Subcutaneous abdominal adipose tissue (tissue), 5 donors: ENCODE measurements around the gene DYNLT2.

Experiments
- H3K27ac ChIP-seq: one replicate; pipeline ENCODE4 v1.7.0; 2013; ENCODE audit warnings: low read depth, mild to moderate bottlenecking, inconsistent platforms, low read length, moderate library complexity
- H3K27me3 ChIP-seq, 5 donors: one replicate each; pipeline ENCODE4 v1.7.0; 2013; ENCODE audit warnings: low read length in 5 of 5, inconsistent platforms in 1 of 5; ENCODE audit not compliant: control insufficient read depth in 5 of 5, insufficient read depth in 4 of 5
- H3K36me3 ChIP-seq, 5 donors: one replicate each; pipeline ENCODE4 v1.7.0; 2013; ENCODE audit warnings: low read length in 5 of 5; ENCODE audit not compliant: control insufficient read depth in 5 of 5, insufficient read depth in 5 of 5
- H3K4me1 ChIP-seq, 5 donors: one replicate each; pipeline ENCODE4 v1.7.0; 2013; ENCODE audit warnings: low read length in 5 of 5, mild to moderate bottlenecking in 3 of 5, moderate library complexity in 1 of 5; ENCODE audit not compliant: control insufficient read depth in 5 of 5, insufficient read depth in 5 of 5
- H3K4me3 ChIP-seq, 5 donors: one replicate each; pipeline ENCODE4 v1.7.0; 2013; ENCODE audit warnings: low read length in 5 of 5, low read depth in 1 of 5
- H3K9ac ChIP-seq, 5 donors: one replicate each; pipeline ENCODE4 v1.7.0; 2013; ENCODE audit warnings: low read length in 5 of 5, mild to moderate bottlenecking in 4 of 5, moderate library complexity in 3 of 5
- H3K9me3 ChIP-seq, 5 donors: one replicate each; pipeline ENCODE4 v1.7.0; 2013; ENCODE audit warnings: low read length in 5 of 5; ENCODE audit not compliant: control insufficient read depth in 5 of 5
- donor health status: healthy.
- donor health status: healthy.
- donor health status: healthy.
- donor health status: healthy.
- donor health status: healthy.

The DYNLT2 gene

GRCh38 chr6:169792306-169793015 is 41.1 kb upstream of the DYNLT2 start:
- H3K9me3 ChIP-seq = no peaks in the 10 kb centered on the region
- H3K4me1 ChIP-seq = peaks cover 3 to 26% (median 17%) of the 10 kb centered on the region in 5 donors
- peaks cover 0 to 11% (median 2%) of the 10 kb centered on the region in 5 donors for H3K27me3 ChIP-seq
- H3K36me3 ChIP-seq = no peaks in the 10 kb centered on the region
- H3K4me3 ChIP-seq = no peak overlapping the region
- H3K27ac ChIP-seq = no peak overlapping the region
- no peak overlapping the region for H3K9ac ChIP-seq

DNA sequence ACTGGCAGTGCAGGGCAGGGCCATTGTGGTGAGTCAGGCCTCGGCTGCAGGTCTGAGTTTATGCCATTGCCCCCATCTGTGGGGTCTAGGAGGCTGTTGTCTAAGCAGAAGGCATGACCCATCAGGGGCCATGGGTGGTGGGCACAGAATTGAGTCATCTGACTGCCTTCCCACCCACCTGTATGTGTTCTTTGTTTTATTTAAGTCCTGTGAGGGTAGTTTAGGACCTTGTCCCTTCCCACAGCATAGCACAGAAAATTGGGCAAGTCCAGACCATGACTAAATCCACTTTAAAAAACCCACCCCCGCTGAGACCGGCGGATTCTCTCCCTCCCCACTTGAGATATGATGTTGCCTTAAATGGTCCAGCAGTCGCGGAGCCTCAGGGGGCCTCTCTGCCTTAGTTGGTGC is 40.4 kb upstream of the DYNLT2 start:
- Histone ChIP-seq H3K9me3 (no peaks in the 10 kb centered on the region), H3K4me3 (no peak overlapping the region), H3K9ac (no peak overlapping the region), H3K27me3 (peaks cover 0 to 11% (median 2%) of the 10 kb centered on the region in 5 donors), H3K27ac (no peak overlapping the region), H3K4me1 (peaks cover 3 to 26% (median 17%) of the 10 kb centered on the region in 5 donors), H3K36me3 (no peaks in the 10 kb centered on the region)

DNA sequence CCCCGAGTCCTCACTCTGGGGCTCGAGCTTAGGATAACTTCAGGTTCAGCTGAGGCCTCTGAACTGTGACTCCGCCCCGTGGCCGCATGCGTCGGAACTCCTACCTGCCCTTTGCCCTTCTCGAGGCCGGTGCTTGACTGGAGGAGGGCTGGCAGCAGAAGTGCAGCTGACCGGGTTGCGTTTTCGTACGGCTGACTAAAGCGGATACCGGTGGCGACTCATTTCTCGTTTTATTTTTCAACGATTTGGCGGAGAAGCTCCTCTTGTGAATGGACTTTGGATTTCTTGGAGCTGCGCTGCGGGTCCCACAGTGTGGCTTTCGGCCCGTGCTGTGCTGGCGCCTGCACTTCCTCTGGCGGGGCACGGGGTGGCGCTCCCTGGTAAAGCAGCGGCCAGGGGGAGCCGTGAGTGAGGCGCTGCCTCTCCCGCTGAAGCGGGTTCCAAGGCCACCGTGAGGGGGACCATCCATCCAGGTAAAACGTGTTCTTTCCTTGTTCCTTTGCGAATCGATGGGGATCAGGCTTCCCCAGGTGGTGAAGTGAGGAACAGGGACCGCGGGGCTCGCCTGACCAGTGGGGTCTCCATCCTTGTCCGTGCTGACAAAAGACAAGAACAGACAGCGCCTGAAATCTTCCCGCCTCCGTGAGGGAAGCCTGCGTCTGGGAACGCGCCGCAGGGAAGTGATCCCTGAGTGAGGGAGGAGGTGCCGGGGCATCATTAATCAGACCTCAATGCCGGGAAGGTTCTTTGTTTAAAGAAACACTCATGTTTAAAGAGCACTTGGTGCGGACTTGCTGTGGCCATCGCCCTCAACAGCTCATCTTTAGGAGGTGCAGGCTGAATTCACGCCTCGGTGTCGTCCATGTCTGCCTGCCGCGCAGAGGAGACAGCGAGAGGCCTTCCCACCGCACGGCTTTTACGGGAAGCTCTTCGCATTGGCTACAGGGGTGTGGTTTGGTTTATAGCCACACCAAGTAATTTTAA is 38.9 kb upstream of the DYNLT2 start:
- peaks cover 3 to 24% (median 17%) of the 10 kb centered on the region in 5 donors for H3K4me1 ChIP-seq
- peak overlapping the region; percentile 58 to 72 (median 63) for H3K4me3 ChIP-seq
- peak overlapping the region; percentile 55 for H3K27ac ChIP-seq
- no peaks in the 10 kb centered on the region for H3K9me3 ChIP-seq
- H3K9ac ChIP-seq = peak overlapping the region in 3 of 5 donors; percentile 27 to 71 (median 64)
- peaks cover 0 to 11% (median 2%) of the 10 kb centered on the region in 5 donors for H3K27me3 ChIP-seq
- peaks cover 0 to 2% (median 0%) of the 10 kb centered on the region in 5 donors for H3K36me3 ChIP-seq

- H3K9ac ChIP-seq = peak overlapping the region in 1 of 5 donors; percentile 71
- peaks cover 2 to 17% (median 15%) of the 10 kb centered on the region in 5 donors for H3K4me1 ChIP-seq
- H3K36me3 ChIP-seq = peaks cover 0 to 2% (median 2%) of the 10 kb centered on the region in 5 donors
- no peaks in the 10 kb centered on the region for H3K9me3 ChIP-seq
- peaks cover 0 to 11% (median 2%) of the 10 kb centered on the region in 5 donors for H3K27me3 ChIP-seq
- peak overlapping the region in 4 of 5 donors; percentile 58 to 72 (median 63) for H3K4me3 ChIP-seq
- no peak overlapping the region for H3K27ac ChIP-seq
Observed at GRCh38 chr6:169789146-169789943, 38.0 kb upstream of the DYNLT2 start.

DNA sequence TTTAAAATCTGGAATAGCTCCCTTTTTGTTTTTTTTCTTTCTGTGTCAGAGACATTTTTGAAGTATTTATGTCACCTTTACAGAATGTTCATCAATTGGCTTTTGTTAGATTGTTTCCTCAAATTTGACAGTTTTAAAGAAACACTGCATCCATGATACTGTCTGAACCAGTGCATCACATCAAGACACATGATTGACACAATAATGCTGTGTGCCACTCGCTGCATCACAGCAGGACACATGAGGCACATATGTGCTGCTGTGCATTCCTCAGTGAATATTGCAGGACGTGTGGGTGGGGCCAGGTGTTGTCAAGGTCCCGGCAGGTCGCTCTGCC is 37.4 kb upstream of the DYNLT2 start:
- no peak overlapping the region for H3K27ac ChIP-seq
- H3K36me3 ChIP-seq = peaks cover 0 to 5% (median 2%) of the 10 kb centered on the region in 5 donors
- H3K9ac ChIP-seq = no peak overlapping the region
- peaks cover 0 to 11% (median 2%) of the 10 kb centered on the region in 5 donors for H3K27me3 ChIP-seq
- peaks cover 2 to 17% (median 15%) of the 10 kb centered on the region in 5 donors for H3K4me1 ChIP-seq
- no peaks in the 10 kb centered on the region for H3K9me3 ChIP-seq
- H3K4me3 ChIP-seq = no peak overlapping the region

DNA sequence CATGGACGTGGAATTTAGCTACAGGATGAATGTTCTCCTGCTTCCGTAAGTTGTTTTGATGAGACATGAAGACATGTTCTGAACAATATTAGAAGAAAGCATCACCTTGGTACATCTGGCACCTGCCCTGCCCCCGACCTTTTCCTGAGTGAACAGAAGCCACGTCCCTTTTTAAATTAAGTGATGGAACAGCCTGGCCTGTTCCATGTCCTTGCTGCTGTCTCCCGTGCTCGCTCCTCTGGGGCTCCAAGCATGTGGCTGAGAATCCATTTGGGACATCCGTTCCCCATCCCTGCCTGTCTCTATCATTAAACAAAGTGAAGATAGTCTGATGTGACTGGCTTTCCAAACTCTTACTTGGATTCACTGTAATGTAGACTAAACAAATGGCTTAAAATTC is 36.4 kb upstream of the DYNLT2 start:
- Histone ChIP-seq H3K27ac (no peak overlapping the region), H3K36me3 (peaks cover 0 to 15% (median 8%) of the 10 kb centered on the region in 5 donors), H3K9me3 (no peaks in the 10 kb centered on the region), H3K27me3 (peaks cover 0 to 9% (median 2%) of the 10 kb centered on the region in 5 donors), H3K9ac (no peak overlapping the region), H3K4me1 (peaks cover 2 to 17% (median 15%) of the 10 kb centered on the region in 5 donors), H3K4me3 (no peak overlapping the region)

- no peaks in the 10 kb centered on the region for H3K9me3 ChIP-seq
- no peak overlapping the region for H3K4me3 ChIP-seq
- H3K36me3 ChIP-seq = peaks cover 0 to 20% (median 13%) of the 10 kb centered on the region in 5 donors
- no peak overlapping the region for H3K27ac ChIP-seq
- H3K9ac ChIP-seq = no peak overlapping the region
- H3K27me3 ChIP-seq = peaks cover 0 to 8% (median 2%) of the 10 kb centered on the region in 5 donors
- H3K4me1 ChIP-seq = peaks cover 2 to 17% (median 15%) of the 10 kb centered on the region in 5 donors
Observed at GRCh38 chr6:169786349-169786748, 35.0 kb upstream of the DYNLT2 start.

DNA sequence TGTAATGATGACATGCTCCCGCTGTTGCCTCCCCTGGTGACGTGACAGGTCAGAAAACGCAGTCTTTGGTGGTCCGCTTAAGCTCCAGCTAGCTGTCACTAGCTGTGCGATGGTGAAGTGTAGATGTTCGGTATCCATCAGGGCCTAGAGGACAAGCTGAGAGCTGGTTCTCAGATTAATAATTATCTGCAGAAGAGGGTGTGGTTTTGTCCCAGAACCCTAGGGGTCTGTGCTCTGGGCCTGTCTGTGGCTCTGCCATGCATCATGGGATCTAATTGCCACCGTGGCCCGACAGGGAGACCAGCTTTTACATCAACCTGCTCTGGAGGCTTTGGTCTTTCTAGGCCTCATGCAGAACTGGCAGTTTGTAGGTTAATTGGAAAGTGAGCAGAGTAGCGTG is 34.2 kb upstream of the DYNLT2 start:
- peaks cover 0 to 24% (median 15%) of the 10 kb centered on the region in 5 donors for H3K36me3 ChIP-seq
- H3K27me3 ChIP-seq = peaks cover 0 to 8% (median 2%) of the 10 kb centered on the region in 5 donors
- peaks cover 2 to 12% (median 12%) of the 10 kb centered on the region in 5 donors for H3K4me1 ChIP-seq

GRCh38 chr6:169784821-169785340 is 33.5 kb upstream of the DYNLT2 start:
- H3K27me3 ChIP-seq = peaks cover 0 to 8% (median 2%) of the 10 kb centered on the region in 5 donors
- H3K4me3 ChIP-seq = no peak overlapping the region
- peaks cover 0 to 31% (median 20%) of the 10 kb centered on the region in 5 donors for H3K36me3 ChIP-seq
- H3K4me1 ChIP-seq = peaks cover 2 to 6% (median 5%) of the 10 kb centered on the region in 5 donors
- H3K9ac ChIP-seq = no peak overlapping the region
- no peaks in the 10 kb centered on the region for H3K9me3 ChIP-seq
- no peak overlapping the region for H3K27ac ChIP-seq

More for the DNA sequence above, 34.2 kb upstream of the DYNLT2 start:
- Histone ChIP-seq H3K9me3 (no peaks in the 10 kb centered on the region), H3K9ac (no peak overlapping the region), H3K27ac (no peak overlapping the region), H3K4me3 (no peak overlapping the region)
